WTC11 (cell line): Measurements from ENCODE around the gene SNX9. TPM values are rescaled to one million over a fixed set of nuclear protein-coding genes. Genes with fewer than 3 reads are reported as not detected.

ENCODE experiments used
- ATAC-seq: fragments of 200-7000 bp; cut with Tn5 transposase; 2 replicates; pipeline ENCODE4 v1.10.0; 2021; ENCODE audit warnings: mild to moderate bottlenecking, moderate library complexity
- CTCF ChIA-PET: fragments of 300-600 bp; sonication (Branson Sonifier 250); formaldehyde crosslinking; loops from one replicate; lab custom pipeline; 2021; ENCODE audit warnings: antibody characterized with exemption; lab: Charles Lee
- POLR2A ChIA-PET: fragments of 350-600 bp; sonication (Branson Sonifier 250); formaldehyde crosslinking; loops from one replicate; lab custom pipeline; 2021; ENCODE audit warnings: antibody characterized with exemption; lab: Charles Lee
- DNase-seq: peaks from one replicate; pipeline ENCODE4 v3.0.0; 2021; ENCODE audit warnings: low spot score
- H3K27ac Mint-ChIP-seq: 2 replicates; pipeline ENCODE4 v1.8.0; 2021; ENCODE audit warnings: mixed read lengths
- H3K27me3 Mint-ChIP-seq: 2 replicates; pipeline ENCODE4 v1.8.0; 2021; ENCODE audit warnings: low read depth, mild to moderate bottlenecking, moderate library complexity, mixed read lengths
- H3K36me3 Mint-ChIP-seq: 2 replicates; pipeline ENCODE4 v1.8.0; 2021; ENCODE audit warnings: mixed read lengths
- H3K4me1 Mint-ChIP-seq: 2 replicates; pipeline ENCODE4 v1.8.0; 2022; ENCODE audit warnings: mixed read lengths
- H3K4me3 Mint-ChIP-seq: 2 replicates; pipeline ENCODE4 v1.8.0; 2021; ENCODE audit warnings: mild to moderate bottlenecking, moderate library complexity, mixed read lengths
- H3K9me3 Mint-ChIP-seq: 2 replicates; pipeline ENCODE4 v1.8.0; 2021; ENCODE audit warnings: mixed read lengths
- CBFB ChIP-seq: sonication (generic); formaldehyde crosslinking; IDR thresholded peaks from 2 replicates; pipeline ENCODE4 v1.8.1; 2022; ENCODE audit warnings: mild to moderate bottlenecking, low read depth, missing genetic modification reagents
- CREM ChIP-seq: sonication (generic); formaldehyde crosslinking; IDR thresholded peaks from 2 replicates; pipeline ENCODE4 v1.8.1; 2022; ENCODE audit warnings: mild to moderate bottlenecking, missing genetic modification reagents, moderate library complexity
- ELF4 ChIP-seq: sonication (generic); formaldehyde crosslinking; IDR thresholded peaks from 2 replicates; pipeline ENCODE4 v1.8.1; 2022; ENCODE audit warnings: low read depth, mild to moderate bottlenecking, moderate library complexity, missing genetic modification reagents
- FOXK1 ChIP-seq: sonication (generic); formaldehyde crosslinking; IDR thresholded peaks from 2 replicates; pipeline ENCODE4 v1.8.0; 2022; ENCODE audit warnings: mild to moderate bottlenecking, moderate library complexity, missing genetic modification reagents
- GRHL2 ChIP-seq: fragments of 250-450 bp; sonication (Bioruptor Pico); IDR thresholded peaks from 2 replicates; pipeline ENCODE4 v1.8.0; 2022; ENCODE audit warnings: mild to moderate bottlenecking, moderate library complexity; ENCODE audit not compliant: insufficient replicate concordance, severe bottlenecking
- HMGA2 ChIP-seq: fragments of 250-450 bp; sonication (Bioruptor Pico); IDR thresholded peaks from 2 replicates; pipeline ENCODE4 v1.4.0; 2021; ENCODE audit warnings: mild to moderate bottlenecking, moderate library complexity
- JUN ChIP-seq: sonication (generic); formaldehyde crosslinking; IDR thresholded peaks from 2 replicates; pipeline ENCODE4 v1.8.0; 2023; ENCODE audit warnings: mild to moderate bottlenecking, missing genetic modification reagents
- NFYB ChIP-seq: sonication (generic); formaldehyde crosslinking; conservative IDR thresholded peaks from 2 replicates; pipeline ENCODE4 v1.8.0; 2022; ENCODE audit warnings: low read depth, missing genetic modification reagents
- NR3C1 ChIP-seq: sonication (generic); formaldehyde crosslinking; conservative IDR thresholded peaks from 2 replicates; pipeline ENCODE4 v1.8.1; 2023; ENCODE audit warnings: low read depth, mild to moderate bottlenecking, missing genetic modification reagents
- RELA ChIP-seq: sonication (generic); formaldehyde crosslinking; IDR thresholded peaks from 2 replicates; pipeline ENCODE4 v1.8.1; 2022; ENCODE audit warnings: missing genetic modification reagents, mild to moderate bottlenecking, borderline replicate concordance
- SMAD3 ChIP-seq: sonication (generic); formaldehyde crosslinking; IDR thresholded peaks from 2 replicates; pipeline ENCODE4 v1.8.0; 2022; ENCODE audit warnings: missing genetic modification reagents, mild to moderate bottlenecking, borderline replicate concordance
- TP53 ChIP-seq: sonication (generic); formaldehyde crosslinking; IDR thresholded peaks from 2 replicates; pipeline ENCODE4 v1.8.1; 2023; ENCODE audit warnings: mild to moderate bottlenecking, missing genetic modification reagents
- ZBTB21 ChIP-seq: sonication (generic); formaldehyde crosslinking; IDR thresholded peaks from 2 replicates; pipeline ENCODE4 v1.8.1; 2023; ENCODE audit warnings: mild to moderate bottlenecking, missing genetic modification reagents, borderline replicate concordance
- ZNF232 ChIP-seq: sonication (generic); formaldehyde crosslinking; IDR thresholded peaks from 2 replicates; pipeline ENCODE4 v1.8.0; 2022; ENCODE audit warnings: mild to moderate bottlenecking, missing genetic modification reagents
- ZNF317 ChIP-seq: sonication (generic); formaldehyde crosslinking; IDR thresholded peaks from 2 replicates; pipeline ENCODE4 v1.8.1; 2023; ENCODE audit warnings: low read depth, mild to moderate bottlenecking, moderate library complexity, missing genetic modification reagents, borderline replicate concordance
- ZNF423 ChIP-seq: fragments of 250-450 bp; sonication (Bioruptor Pico); IDR thresholded peaks from 2 replicates; pipeline ENCODE4 v2.1.2; 2022; ENCODE audit warnings: mild to moderate bottlenecking, moderate library complexity
- ZNF671 ChIP-seq: fragments of 250-450 bp; sonication (Bioruptor Pico); IDR thresholded peaks from 2 replicates; pipeline ENCODE4 v1.8.0; 2021; ENCODE audit warnings: mild to moderate bottlenecking
- total RNA-seq: library from RNA; stranded (reverse); gene quantifications from 3 replicates; pipeline ENCODE4 v1.2.3, GENCODE V29; 2021
- TF ChIP-seq, protein P1 (sequence below): fragments of 250-450 bp; sonication (Bioruptor Pico); IDR thresholded peaks from 2 replicates; pipeline ENCODE4 v1.8.0; 2021; ENCODE audit warnings: mild to moderate bottlenecking
- TF ChIP-seq, protein P2 (sequence below): sonication (generic); formaldehyde crosslinking; IDR thresholded peaks from 2 replicates; pipeline ENCODE4 v1.8.1; 2023; ENCODE audit warnings: mild to moderate bottlenecking, missing genetic modification reagents

SNX9 gene
- total RNA-seq, 1 experiment from 2014 or later: 35.0 TPM

DNA sequence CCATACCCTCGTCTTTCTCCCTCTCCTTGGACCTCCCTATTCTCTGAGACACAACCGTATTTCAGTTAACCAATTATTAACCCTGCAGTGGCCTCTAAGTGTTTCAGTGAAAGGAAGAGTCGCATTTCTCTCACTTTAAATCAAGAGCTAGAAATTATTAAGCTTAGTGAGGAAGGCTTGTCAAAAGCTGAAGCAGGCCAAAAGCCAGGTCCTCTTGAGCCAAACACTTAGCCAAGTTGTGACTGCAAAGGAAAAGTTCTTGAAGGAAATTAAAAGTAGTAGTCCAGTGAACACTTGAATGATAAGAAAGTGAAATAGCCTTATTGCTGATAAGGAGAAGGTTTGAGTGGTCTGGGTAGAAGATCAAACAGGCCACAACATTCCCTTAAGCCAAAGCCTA is 58.3 kb downstream of the SNX9 start:
- Mint-ChIP-seq H3K27me3 (no peaks in the 10 kb centered on the region), H3K9me3 (no peaks in the 10 kb centered on the region), H3K27ac (peak overlapping the region; percentile 24; the same call in 1 of the 2 replicates)
- ATAC-seq (no peak), DNase-seq (no peak)
- CTCF ChIA-PET: no interaction called here
- POLR2A ChIA-PET: no interaction called here
- TF ChIP-seq TP53 (CRISPR knock-in tag): no peak
- TF ChIP-seq, protein P1, sequence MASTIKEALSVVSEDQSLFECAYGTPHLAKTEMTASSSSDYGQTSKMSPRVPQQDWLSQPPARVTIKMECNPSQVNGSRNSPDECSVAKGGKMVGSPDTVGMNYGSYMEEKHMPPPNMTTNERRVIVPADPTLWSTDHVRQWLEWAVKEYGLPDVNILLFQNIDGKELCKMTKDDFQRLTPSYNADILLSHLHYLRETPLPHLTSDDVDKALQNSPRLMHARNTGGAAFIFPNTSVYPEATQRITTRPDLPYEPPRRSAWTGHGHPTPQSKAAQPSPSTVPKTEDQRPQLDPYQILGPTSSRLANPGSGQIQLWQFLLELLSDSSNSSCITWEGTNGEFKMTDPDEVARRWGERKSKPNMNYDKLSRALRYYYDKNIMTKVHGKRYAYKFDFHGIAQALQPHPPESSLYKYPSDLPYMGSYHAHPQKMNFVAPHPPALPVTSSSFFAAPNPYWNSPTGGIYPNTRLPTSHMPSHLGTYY (CRISPR knock-in tag): no peak
- TF ChIP-seq ZNF232 (CRISPR knock-in tag): no peak
- TF ChIP-seq RELA: no peak
- no peak for TF ChIP-seq ZNF671
- no peak for TF ChIP-seq FOXK1 (CRISPR knock-in tag)
- TF ChIP-seq, all 79 proteins: peak for 0
- Mint-ChIP-seq H3K4me1 (peaks cover 37% of the 10 kb centered on the region), H3K36me3 (peaks cover 32% of the 10 kb centered on the region), H3K4me3 (no peak overlapping the region)

DNA sequence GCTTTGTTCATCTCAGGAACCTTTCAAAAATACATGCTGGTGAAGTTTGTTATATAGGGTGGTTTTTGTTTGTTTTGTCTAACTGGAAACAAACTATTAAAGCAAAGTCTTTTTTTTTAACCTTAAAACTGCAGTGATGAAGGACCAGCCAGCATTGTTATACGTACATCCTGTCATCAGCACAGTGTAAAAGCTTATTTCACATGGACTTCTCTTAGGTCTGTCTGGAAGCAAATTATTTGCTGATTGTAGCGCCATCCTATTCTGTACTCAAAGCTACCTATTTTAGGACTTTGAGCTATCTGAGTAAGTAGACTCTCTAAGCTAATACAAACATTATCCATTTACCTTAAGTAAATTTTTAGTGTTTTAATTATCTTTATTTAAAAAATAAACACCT is 61.7 kb downstream of the SNX9 start:
- Mint-ChIP-seq H3K36me3 (peaks cover 44% of the 10 kb centered on the region), H3K27me3 (no peaks in the 10 kb centered on the region)
- POLR2A ChIA-PET: no interaction called here

DNA sequence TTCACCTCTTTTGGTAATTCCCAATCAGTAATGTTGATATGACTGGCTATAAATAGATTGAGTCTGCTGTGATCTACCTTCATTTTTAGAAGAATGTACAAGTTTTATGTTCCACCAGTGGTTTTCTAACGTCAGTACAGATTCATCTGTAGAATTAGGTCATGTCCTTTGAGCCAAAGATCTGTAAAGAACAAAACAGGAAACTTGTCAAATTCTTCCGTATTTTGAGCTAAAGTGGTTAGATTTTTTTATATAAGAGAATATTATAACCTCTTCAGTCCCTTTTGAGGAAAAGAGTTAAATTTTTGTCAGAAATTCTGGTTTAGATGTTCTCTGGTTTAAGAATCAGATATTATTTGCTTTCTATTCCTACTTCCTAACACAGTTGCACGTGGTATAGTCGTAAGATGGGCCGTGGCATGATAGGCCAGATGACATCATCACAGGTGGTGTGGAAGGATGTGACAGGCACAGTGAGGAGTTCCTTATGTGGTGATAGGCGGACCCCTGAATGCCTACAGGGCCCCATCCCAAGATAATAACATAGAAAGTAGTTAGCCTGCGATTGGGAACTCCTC is 62.3 kb downstream of the SNX9 start:
- ATAC-seq: no peak
- H3K9me3 Mint-ChIP-seq: no peaks in the 10 kb centered on the region
- H3K4me1 Mint-ChIP-seq: peaks cover 4% of the 10 kb centered on the region
- no peaks in the 10 kb centered on the region for H3K27me3 Mint-ChIP-seq
- no peak overlapping the region for H3K4me3 Mint-ChIP-seq
- TF ChIP-seq ELF4 (CRISPR knock-in tag): no peak
- no peak for TF ChIP-seq JUN (CRISPR knock-in tag)
- TF ChIP-seq ZNF317 (CRISPR knock-in tag): no peak
- TF ChIP-seq NFYB (CRISPR knock-in tag): no peak
- TF ChIP-seq NR3C1 (CRISPR knock-in tag): no peak
- TF ChIP-seq CREM (CRISPR knock-in tag): no peak
- TF ChIP-seq CBFB (CRISPR knock-in tag): no peak
- CTCF ChIA-PET: no interaction called here
- POLR2A ChIA-PET: interaction anchor here (0.6 kb wide), 1 partner anchor 1949 kb away, joined by 8 read pairs; no protein-coding TSS in a partner anchor
- DNase-seq: no peak
- no peak overlapping the region for H3K27ac Mint-ChIP-seq
- peaks cover 44% of the 10 kb centered on the region for H3K36me3 Mint-ChIP-seq

More for the DNA sequence above, 61.7 kb downstream of the SNX9 start:
- no peak for TF ChIP-seq GRHL2
- no peak for TF ChIP-seq ZNF423 (CRISPR knock-in tag)
- TF ChIP-seq HMGA2 (CRISPR knock-in tag): no peak
- TF ChIP-seq SMAD3 (CRISPR knock-in tag): no peak
- TF ChIP-seq ZNF232 (CRISPR knock-in tag): no peak
- TF ChIP-seq ZBTB21 (CRISPR knock-in tag): no peak
- TF ChIP-seq, protein P2, sequence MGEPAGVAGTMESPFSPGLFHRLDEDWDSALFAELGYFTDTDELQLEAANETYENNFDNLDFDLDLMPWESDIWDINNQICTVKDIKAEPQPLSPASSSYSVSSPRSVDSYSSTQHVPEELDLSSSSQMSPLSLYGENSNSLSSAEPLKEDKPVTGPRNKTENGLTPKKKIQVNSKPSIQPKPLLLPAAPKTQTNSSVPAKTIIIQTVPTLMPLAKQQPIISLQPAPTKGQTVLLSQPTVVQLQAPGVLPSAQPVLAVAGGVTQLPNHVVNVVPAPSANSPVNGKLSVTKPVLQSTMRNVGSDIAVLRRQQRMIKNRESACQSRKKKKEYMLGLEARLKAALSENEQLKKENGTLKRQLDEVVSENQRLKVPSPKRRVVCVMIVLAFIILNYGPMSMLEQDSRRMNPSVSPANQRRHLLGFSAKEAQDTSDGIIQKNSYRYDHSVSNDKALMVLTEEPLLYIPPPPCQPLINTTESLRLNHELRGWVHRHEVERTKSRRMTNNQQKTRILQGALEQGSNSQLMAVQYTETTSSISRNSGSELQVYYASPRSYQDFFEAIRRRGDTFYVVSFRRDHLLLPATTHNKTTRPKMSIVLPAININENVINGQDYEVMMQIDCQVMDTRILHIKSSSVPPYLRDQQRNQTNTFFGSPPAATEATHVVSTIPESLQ (CRISPR knock-in tag): no peak
- DNase-seq (no peak), ATAC-seq (no peak)
- Mint-ChIP-seq H3K4me3 (no peak overlapping the region), H3K4me1 (peaks cover 9% of the 10 kb centered on the region), H3K9me3 (no peaks in the 10 kb centered on the region), H3K27ac (no peak overlapping the region)
- CTCF ChIA-PET: no interaction called here
